ENCODE measurements around the gene CSTF1.

CSTF1 gene

GRCh38 chr20:56430957-56431356, 38.5 kb downstream of the CSTF1 start:
- DNase-seq, result no peak

GRCh38 chr20:56431471-56431870, 39.0 kb downstream of the CSTF1 start:
- DNase-seq, result no peak

- DNase-seq, result no peak
Observed at GRCh38 chr20:56433221-56433879, 40.9 kb downstream of the CSTF1 start.

GRCh38 chr20:56433880-56434255, 41.4 kb downstream of the CSTF1 start:
- no peak for DNase-seq

- no peak for DNase-seq
Observed at GRCh38 chr20:56437196-56437960, 44.9 kb downstream of the CSTF1 start.

GRCh38 chr20:56438284-56438683, 45.8 kb downstream of the CSTF1 start:
- no peak for DNase-seq

- no peak for DNase-seq
Observed at GRCh38 chr20:56439771-56440291, 47.4 kb downstream of the CSTF1 start.

GRCh38 chr20:56440346-56441007, 48.0 kb downstream of the CSTF1 start:
- DNase-seq, result no peak

GRCh38 chr20:56442389-56443365, 50.2 kb downstream of the CSTF1 start:
- no peak for DNase-seq

GRCh38 chr20:56443654-56444540, 51.5 kb downstream of the CSTF1 start:
- DNase-seq, result no peak

GRCh38 chr20:56445130-56445529, 52.7 kb downstream of the CSTF1 start:
- DNase-seq, result no peak

- no peak for DNase-seq
Observed at GRCh38 chr20:56445540-56445939, 53.1 kb downstream of the CSTF1 start.

- no peak for DNase-seq
Observed at GRCh38 chr20:56447227-56447626, 54.8 kb downstream of the CSTF1 start.

- DNase-seq, result no peak
Observed at GRCh38 chr20:56449459-56449858, 57.0 kb downstream of the CSTF1 start.

- no peak for DNase-seq
Observed at GRCh38 chr20:56451056-56451765, 58.8 kb downstream of the CSTF1 start.

- no peak for DNase-seq
Observed at GRCh38 chr20:56453352-56453751, 60.9 kb downstream of the CSTF1 start.

GRCh38 chr20:56454754-56455153, 62.3 kb downstream of the CSTF1 start:
- DNase-seq, result no peak

All from NCI-H2029 (cell line).